DOHH2 (cell line): ENCODE measurements around the gene MED12.

Experiments used
- H3F3A ChIP-seq: fragments of 200-600 bp; sonication (generic), shearing (Covaris generic); 2 replicates; pipeline ENCODE4 v1.6.0; 2016; ENCODE audit warnings: antibody characterized with exemption, mild to moderate bottlenecking; ENCODE audit not compliant: control insufficient read depth, insufficient read depth
- H3K27ac ChIP-seq: fragments of 200-600 bp; sonication (generic); 2 replicates; pipeline ENCODE4 v1.5.1; 2014; ENCODE audit warnings: low read depth, mild to moderate bottlenecking, low read length, moderate library complexity
- H3K27me3 ChIP-seq: fragments of 200-600 bp; sonication (generic); 2 replicates; pipeline ENCODE4 v1.6.1; 2014; ENCODE audit warnings: mild to moderate bottlenecking, low read length, mixed read lengths; ENCODE audit not compliant: control insufficient read depth
- H3K36me3 ChIP-seq: fragments of 200-600 bp; sonication (generic); 2 replicates; pipeline ENCODE4 v1.6.1; 2014; ENCODE audit warnings: mild to moderate bottlenecking, low read length, moderate library complexity, mixed read lengths; ENCODE audit not compliant: control insufficient read depth
- H3K4me1 ChIP-seq: fragments of 200-600 bp; sonication (generic); 2 replicates; pipeline ENCODE4 v1.6.1; 2014; ENCODE audit warnings: mild to moderate bottlenecking, low read length, mixed read lengths; ENCODE audit not compliant: control insufficient read depth
- H3K4me2 ChIP-seq: fragments of 200-600 bp; sonication (generic); 2 replicates; pipeline ENCODE4 v1.6.0; 2014; ENCODE audit warnings: mild to moderate bottlenecking, low read length, moderate library complexity
- H3K4me3 ChIP-seq: fragments of 200-600 bp; sonication (generic); 2 replicates; pipeline ENCODE4 v1.5.1; 2014; ENCODE audit warnings: mild to moderate bottlenecking, low read length, mixed read lengths
- H3K79me2 ChIP-seq: fragments of 200-600 bp; sonication (generic); 2 replicates; pipeline ENCODE4 v1.6.1; 2014; ENCODE audit warnings: mild to moderate bottlenecking, low read length, mixed read lengths; ENCODE audit not compliant: control insufficient read depth
- H3K9me2 ChIP-seq: fragments of 200-600 bp; sonication (generic); replicated peaks from 2 replicates; pipeline ENCODE4 v1.6.1; 2014; ENCODE audit warnings: mild to moderate bottlenecking, low read length, mixed read lengths; ENCODE audit not compliant: control insufficient read depth
- H3K9me3 ChIP-seq: fragments of 200-600 bp; sonication (generic); 2 replicates; pipeline ENCODE4 v1.6.1; 2014; ENCODE audit warnings: antibody characterized with exemption, low read length, mixed read lengths; ENCODE audit not compliant: control insufficient read depth, insufficient read depth
- H4K20me1 ChIP-seq: fragments of 200-600 bp; sonication (generic); 2 replicates; pipeline ENCODE4 v1.6.0; 2014; ENCODE audit warnings: low read depth, mild to moderate bottlenecking, antibody characterized with exemption, low read length, moderate library complexity; ENCODE audit not compliant: control insufficient read depth, insufficient read depth
- CTCF ChIP-seq: fragments of 200-600 bp; sonication (generic); IDR thresholded peaks from one replicate; pipeline ENCODE4 v1.5.1; 2014; ENCODE audit warnings: antibody characterized with exemption, mild to moderate bottlenecking, low read depth, low read length; ENCODE audit not compliant: poor library complexity, severe bottlenecking
- EZH2phosphoT487 ChIP-seq: fragments of 200-600 bp; sonication (generic); IDR thresholded peaks from 2 replicates; pipeline ENCODE4 v1.6.1; 2017; ENCODE audit warnings: borderline replicate concordance, mild to moderate bottlenecking, antibody characterized with exemption, low read length, moderate library complexity, mixed read lengths

The MED12 gene

DNA sequence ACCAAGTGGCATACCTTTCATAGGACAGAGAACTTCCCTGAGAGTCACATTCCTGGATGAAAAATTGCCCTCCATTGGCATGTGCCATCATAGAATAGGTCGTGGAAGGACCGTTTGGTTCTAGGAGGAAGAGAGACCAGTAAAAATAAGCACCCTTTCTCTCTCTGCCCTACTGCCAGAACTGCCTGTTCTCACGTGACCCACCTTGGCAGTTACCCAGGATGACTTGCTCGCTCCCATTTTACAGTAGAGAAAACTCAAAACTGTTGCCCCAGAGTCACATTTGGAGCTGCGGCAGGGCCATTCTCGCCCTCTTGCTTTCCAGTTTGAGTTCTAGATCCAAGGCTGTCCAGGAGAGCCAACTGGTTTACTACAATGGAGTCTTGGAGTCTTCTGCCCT is 25.1 kb downstream of the MED12 start:
- Histone ChIP-seq H3K27me3 (no peaks in the 10 kb centered on the region), H3K79me2 (no peaks in the 10 kb centered on the region), H3K4me3 (no peak overlapping the region), H3K4me1 (peaks cover 7% of the 10 kb centered on the region; the same call in 1 of the 2 replicates), H3K9me3 (no peaks in the 10 kb centered on the region), H3K4me2 (no peak overlapping the region), H4K20me1 (no peaks in the 10 kb centered on the region), H3K9me2 (no peaks in the 10 kb centered on the region), H3F3A (no peaks in the 10 kb centered on the region), H3K36me3 (peaks cover 6% of the 10 kb centered on the region; the same call in 1 of the 2 replicates), H3K27ac (no peak overlapping the region)
- no peak for TF ChIP-seq CTCF
- no peak for TF ChIP-seq EZH2phosphoT487

- Histone ChIP-seq H3K79me2 (no peaks in the 10 kb centered on the region), H3K36me3 (no peaks in the 10 kb centered on the region), H3K27me3 (no peaks in the 10 kb centered on the region), H3K4me1 (peaks cover 7% of the 10 kb centered on the region; the same call in 1 of the 2 replicates), H3K9me2 (no peaks in the 10 kb centered on the region), H3K9me3 (no peaks in the 10 kb centered on the region), H3F3A (no peaks in the 10 kb centered on the region), H3K4me3 (no peak within 1 kb of the TSS), H3K27ac (no peak within 1 kb of the TSS), H4K20me1 (no peaks in the 10 kb centered on the region), H3K4me2 (no peak within 1 kb of the TSS)
- TF ChIP-seq CTCF (no peak), EZH2phosphoT487 (no peak)
Observed at GRCh38 chrX:71144651-71145050, 26.3 kb downstream of the MED12 start, which contains the start of gene NLGN3. Gene NLGN3 (plus strand): TSS chrX:71144841. CDS start chrX:71147750, 2,909 bp downstream.

GRCh38 chrX:71147496-71148277 is 29.3 kb downstream of the MED12 start:
- Histone ChIP-seq H3K79me2 (no peaks in the 10 kb centered on the region), H4K20me1 (no peaks in the 10 kb centered on the region), H3K4me3 (no peak overlapping the region), H3F3A (no peaks in the 10 kb centered on the region), H3K27me3 (no peaks in the 10 kb centered on the region), H3K36me3 (no peaks in the 10 kb centered on the region), H3K4me1 (peaks cover 7% of the 10 kb centered on the region; the same call in 1 of the 2 replicates), H3K9me3 (no peaks in the 10 kb centered on the region), H3K9me2 (no peaks in the 10 kb centered on the region), H3K4me2 (no peak overlapping the region), H3K27ac (no peak overlapping the region)
- TF ChIP-seq EZH2phosphoT487 (no peak), CTCF (no peak)
